Measurements from ENCODE around the gene FUZ. TPM values are rescaled to one million over a fixed set of nuclear protein-coding genes. Genes with fewer than 3 reads are reported as not detected.

The FUZ gene
- total RNA-seq, 1 donor from 2014 or later: 9.3 TPM

DNA sequence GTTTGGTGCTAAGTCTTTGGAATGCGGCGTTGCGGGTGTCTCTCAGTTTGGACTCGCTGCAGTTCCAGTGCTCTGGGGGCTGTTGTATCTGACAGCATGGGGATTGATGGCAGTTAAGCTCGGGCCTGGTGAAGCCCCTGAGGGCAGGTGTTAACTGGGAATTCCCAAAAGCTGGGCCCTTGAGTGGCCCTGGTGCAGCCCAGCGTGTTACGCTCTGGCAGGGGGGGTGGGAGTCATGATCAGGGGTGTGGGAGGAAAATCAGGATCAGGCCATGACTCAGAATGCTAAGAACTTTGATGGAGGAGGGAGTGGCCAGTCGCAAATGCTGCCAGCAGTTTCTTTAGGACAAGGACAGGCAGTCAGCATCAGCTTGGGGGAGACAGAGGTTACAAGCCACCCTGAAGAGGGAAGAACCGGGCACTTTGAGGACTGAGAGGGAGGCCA lies 26.7 kb downstream of the FUZ start:
- DNase-seq (ENCODE audit: low spot score) (no peak), ATAC-seq (no peak)

DNA sequence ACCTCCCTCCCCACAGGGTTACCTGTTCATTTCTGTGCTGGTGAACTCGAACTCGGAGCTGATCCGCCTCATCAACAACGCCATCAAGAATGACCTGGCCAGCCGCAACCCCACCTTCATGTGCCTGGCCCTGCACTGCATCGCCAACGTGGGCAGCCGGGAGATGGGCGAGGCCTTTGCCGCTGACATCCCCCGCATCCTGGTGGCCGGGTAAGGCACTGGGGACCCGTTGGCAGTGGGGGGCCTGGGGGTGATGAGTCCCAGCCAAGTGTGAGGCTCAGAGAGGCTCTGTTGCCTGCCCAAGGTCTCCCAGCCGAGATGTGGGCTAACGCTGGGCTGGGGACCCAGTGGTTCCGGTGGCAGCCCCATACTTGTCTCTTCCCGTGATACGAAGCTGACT lies 30.6 kb downstream of the FUZ start:
- no peak for ATAC-seq
- no peak for DNase-seq (ENCODE audit: low spot score)

DNA sequence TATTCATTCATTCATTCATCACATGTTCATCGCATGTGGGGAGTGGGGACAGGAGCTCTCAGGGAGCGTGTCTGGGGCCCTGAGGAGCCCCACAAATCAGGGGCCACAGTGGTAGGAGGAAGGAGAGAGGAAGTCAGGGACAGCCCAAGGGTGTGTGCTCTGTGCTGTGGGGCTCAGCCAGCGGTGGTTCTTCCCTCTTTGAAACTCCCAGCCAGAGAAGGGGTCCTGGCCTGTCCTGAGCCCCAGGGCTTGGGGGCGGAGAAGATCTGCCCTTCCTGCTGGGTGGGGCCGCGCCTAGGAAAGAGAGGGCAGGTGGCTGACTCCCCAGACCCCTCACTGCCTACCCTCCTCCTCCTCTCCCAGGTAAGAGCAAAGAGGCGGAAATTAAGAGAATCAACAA lies 31.7 kb downstream of the FUZ start:
- ATAC-seq: peak; percentile 29

DNA sequence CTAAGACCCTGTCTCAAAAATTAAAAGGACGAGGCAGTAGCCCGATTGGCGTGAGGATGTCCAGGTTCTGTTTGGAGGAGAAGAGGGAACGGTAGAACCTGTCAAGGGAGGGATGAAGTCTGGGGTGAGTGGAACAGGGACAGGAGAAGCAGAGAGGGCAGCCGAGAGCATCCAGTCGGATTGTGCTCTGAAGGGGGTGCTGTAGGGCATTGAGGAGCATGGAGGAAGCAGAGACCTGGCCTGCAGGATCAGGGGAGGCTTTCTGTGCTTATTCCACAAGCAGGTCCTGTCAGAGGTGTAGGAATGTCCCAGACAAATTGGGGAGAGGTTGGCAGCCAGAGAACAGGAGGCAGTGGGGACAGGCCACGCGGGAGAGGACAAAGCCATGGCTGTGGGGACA lies 32.2 kb downstream of the FUZ start:
- no peak for DNase-seq (ENCODE audit: low spot score)
- no peak for ATAC-seq

More for the DNA sequence above, 31.7 kb downstream of the FUZ start:
- DNase-seq (ENCODE audit: low spot score): no peak

DNA sequence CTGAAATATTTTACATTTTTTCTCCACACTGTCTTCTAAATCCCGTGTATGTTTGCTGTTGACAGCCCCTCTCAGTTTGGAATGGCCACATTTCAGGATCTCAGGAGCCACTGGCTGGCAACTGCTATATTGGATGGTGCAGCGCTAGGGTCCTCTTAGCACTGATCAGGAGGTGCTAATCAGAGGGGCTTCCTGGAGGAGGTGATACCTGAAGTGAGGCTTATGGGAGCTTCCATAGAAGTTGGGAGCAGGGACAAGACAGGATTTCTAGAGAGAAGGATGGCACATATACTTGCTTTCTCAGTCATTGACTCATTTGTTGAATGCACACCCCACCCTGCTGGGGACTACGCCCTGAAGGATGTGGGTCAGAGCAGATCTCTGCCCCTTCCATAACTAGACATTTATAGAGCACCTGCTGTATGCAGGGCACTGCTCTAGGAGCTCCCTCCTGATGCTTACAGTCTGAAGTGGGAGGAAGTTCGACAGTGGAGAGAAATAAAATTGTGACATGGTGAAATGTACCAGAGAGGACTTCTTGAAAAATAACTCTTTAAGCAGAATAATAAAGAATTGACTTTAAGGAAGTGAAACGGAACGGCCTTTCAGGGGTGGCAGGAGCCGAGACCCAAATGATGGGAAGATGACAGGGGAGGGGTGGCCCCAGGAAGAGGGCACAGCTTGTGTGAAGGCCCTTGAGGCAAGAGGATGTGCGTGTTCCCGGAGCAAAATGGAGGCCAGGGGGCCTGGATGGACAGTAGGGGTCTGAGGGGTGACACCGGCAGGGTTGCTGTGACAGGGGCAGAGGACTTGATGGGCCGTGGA lies 33.1 kb downstream of the FUZ start:
- ATAC-seq (peak; percentile 39), DNase-seq (ENCODE audit: low spot score) (no peak)

DNA sequence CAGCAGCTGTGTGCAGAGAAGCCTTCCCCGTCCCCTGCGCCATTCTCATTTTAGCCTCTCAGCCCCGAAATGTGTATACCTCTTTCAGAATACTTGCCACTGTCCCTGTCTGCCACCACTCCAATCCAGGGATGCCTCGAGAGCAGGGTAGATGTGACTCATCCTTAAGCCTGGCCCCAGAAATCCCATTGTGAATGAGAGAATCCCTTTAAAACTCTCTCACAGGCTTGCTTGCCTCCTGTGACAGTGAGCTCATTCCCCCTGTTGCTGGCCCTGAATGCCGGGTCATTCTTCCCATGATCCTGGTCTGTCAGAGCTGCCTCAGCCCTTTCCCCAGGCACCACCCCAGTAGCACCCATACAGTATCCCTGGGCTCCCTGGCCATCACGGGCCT lies 36.7 kb downstream of the FUZ start:
- ATAC-seq: no peak
- DNase-seq (ENCODE audit: low spot score): no peak

DNA sequence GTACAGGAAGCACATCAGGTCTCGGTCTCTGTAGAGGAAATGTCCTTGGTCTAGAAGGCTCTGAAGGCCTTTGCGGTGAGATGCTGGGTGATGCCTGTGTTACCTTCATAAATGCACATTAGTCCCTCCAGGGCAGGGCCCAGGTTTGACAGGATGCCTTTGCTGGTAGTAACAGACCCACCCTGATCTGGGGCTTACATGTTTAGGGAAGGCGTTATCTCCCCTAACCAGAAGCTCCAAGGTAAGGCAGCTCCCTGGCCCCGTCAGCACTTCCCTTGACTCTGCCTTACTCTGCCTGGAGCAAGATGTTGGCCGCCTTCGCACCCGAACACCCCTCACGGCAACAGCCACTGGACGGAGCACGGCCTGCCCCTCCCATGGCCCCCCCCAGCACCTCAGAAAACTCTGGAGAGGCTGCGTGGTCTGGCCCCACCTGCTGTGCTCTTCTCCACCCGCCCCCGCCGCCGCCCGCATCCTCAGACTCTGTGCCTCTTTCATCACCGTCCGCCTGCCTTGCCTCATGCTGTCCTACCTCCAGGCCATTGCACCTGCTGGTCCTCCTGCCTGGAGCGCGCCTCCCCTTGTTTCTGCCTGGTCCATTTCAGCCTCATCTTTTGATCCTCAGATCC lies 37.2 kb downstream of the FUZ start:
- no peak for ATAC-seq
- DNase-seq (ENCODE audit: low spot score): no peak

DNA sequence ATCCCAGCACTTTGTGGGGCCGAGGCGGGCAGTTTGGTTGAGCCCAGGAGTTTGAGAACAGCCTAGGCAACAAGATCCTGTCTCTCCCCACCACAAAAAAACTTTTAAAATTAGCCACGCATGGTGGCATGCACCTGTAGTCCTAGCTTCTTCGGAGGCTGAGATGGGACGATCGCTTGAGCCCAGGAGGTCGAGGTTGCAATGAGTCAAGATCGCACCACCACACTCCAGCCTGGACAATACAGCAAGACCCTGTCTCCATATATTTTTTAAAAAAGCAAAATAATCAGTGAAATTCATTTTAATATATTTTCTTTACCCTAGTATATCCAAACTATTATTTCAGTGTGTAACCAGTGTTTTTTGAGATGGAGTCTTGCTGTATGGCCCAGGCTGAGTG lies 38.1 kb downstream of the FUZ start:
- ATAC-seq: no peak

DNA sequence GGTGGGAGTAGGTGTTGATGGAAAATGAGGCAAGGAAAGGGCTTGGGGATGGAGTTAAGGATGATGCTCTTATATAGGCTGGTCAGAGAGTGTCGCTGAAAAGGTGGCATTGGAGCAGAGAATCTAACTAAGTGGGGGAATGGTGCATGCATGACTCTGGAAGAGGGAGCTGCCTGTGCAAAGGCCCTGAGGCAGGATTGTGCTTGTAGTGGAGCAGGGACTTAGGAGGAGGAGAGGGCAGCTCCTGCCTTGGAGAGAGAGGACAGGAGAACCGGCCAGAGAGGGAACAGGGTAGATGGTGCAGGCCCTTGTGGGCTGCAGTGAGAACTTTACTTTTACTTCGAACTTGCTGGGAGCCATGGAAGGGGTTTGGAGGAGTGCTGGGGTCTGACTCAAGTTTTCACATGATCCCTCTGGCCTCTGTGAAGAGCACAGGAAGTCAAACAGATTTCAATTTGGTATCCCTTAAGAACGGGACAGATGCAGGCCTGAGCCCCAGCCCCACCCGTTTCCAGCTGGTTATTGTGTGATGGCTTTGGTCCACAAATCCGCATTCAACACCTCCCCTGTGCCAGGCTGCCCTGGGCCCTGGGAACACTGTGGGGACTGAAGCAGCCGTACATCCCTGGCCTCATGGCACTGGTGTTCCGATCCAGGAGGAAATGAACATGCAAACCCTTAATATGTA lies 39.3 kb downstream of the FUZ start:
- DNase-seq (ENCODE audit: low spot score) (no peak), ATAC-seq (no peak)

More for the DNA sequence above, 38.1 kb downstream of the FUZ start:
- DNase-seq (ENCODE audit: low spot score): no peak

DNA sequence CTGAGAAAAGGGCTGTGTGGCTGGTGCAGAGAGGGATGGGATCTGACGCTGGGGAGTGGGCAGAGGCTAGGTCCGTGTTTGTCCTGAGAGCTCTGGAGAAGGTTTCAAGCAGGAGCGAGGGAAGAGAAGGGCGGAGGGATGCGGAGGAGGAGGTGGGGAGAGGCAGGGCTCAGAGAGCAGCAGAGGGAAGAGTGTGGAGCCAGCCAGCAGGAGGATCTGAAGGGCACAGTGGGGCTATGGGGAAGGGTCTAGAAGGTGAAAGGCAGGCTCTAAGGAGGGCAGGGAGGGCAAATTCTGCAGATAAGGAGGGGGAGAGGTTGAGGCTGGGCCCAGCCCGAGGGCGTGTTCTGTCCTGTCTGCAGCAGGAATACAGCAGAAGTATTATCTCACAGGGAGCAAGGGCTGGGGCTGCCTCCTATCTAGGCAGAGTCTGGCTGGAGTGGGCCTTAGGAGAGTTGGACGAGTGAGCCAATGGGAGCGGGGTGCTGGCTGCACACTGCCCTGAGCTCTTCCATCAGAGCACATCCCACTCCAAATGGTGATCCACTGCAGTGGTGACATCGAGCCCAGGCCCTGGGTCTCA lies 40.2 kb downstream of the FUZ start:
- DNase-seq (ENCODE audit: low spot score): no peak
- ATAC-seq: no peak

DNA sequence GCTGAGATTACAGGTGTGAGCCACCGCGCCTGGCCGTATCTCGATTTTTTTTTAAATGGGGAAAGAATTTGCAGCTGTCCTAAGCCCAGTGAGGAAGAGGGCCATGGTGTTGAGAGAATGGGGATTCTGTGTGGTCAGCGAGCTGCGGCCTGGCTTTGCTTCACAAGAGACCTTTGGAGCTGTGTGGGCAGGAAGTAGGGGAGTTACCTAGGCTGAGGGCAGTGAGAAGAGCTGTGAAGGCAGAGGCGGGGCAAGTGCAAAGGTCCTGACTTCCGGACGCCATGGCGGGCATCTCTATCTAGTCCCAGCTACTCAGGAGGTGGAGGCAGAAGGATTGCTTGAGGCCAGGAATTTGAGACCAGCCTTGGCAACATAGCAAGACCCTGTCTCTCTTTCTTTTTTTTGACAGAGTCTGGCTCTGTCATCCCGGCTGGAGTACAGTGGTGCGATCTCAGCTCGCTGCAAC lies 41.4 kb downstream of the FUZ start:
- ATAC-seq (peak; percentile 75), DNase-seq (ENCODE audit: low spot score) (peak; percentile 72)

DNA sequence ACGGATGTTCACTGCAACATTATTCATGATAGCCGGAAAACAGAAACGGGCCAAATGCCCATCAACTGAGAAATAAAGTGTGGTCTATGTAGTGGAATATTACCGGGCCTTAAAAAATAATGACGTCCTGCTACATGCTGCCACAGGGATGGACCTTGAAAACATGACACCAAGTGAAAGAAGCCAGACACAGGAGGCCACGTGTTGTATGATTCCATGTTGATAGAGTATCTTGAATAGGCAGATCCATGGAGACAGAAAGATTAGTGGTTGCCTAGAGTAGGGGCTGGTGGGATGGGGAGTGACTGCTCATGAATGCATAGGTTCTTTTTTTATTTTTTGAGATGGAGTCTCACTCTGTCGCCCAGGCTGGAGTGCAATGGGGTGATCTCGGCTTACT lies 42.6 kb downstream of the FUZ start:
- ATAC-seq (no peak), DNase-seq (ENCODE audit: low spot score) (no peak)

DNA sequence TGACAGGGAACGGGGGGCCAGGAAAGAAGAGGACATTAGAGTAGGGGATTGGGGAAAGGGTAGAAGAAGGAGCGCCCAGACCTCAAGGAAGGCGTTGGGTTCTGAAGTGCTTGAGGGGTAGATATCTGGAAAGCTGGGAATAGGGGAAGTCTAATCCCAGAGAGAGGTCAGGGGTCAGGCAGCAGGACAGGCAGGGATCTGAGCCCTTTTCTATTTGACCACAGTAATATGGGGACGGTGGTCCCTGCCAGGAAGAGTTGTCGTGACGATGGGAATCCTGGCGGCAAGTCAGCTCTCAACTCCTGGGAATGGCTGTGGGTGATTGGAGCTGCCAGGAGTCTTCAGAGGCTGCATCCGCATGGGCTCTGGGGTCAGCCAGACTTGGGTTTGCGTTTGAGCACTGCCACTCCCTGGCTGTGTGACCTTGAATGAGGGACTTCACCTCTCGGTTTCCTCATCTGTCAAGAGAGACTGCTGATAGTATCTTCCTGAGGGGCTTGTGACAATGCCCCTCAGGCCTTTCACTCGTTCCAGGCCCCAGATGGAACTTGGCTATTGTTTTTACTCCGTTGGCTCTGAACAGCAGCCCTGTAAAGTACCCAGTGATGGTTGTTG lies 45.0 kb downstream of the FUZ start:
- ATAC-seq (no peak), DNase-seq (ENCODE audit: low spot score) (no peak)

DNA sequence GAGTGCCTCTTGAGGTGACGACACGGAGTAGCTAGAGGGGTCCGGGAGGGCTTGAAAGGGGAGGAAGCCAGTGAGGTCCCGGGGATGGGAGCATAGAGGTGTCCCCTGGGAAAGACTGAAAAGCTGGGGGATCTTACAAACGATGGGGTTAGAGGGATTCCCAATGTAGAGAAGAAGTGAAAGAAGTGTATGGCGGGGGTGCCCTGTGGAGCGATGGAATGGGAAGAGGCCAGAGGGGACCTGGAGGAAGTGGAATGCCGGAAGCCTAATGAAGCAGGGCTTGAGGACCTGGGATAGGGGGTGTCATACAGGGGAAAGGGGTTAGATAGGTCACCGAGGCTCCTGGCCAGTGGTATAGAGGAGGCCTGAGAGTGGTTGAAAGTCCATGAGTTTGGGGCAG lies 45.7 kb downstream of the FUZ start:
- DNase-seq (ENCODE audit: low spot score) (no peak), ATAC-seq (no peak)

DNA sequence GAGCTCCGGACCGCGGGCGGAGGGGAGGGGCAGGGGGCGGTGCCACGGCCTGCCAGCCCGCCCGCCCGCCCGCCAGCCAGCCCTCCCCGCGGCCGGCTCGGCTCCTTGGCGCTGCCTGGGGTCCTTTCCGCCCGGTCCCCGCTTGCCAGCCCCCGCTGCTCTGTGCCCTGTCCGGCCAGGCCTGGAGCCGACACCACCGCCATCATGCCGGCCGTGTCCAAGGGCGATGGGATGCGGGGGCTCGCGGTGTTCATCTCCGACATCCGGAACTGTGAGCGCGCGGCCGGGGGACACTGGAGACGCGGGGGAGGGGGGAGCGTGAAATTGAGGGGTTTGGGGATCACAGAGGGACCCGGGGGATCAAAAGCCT lies 46.2 kb downstream of the FUZ start, which contains the start of gene AP2A1:
Gene AP2A1, plus strand, starts transcription at position 72 of the 370 bp plus-strand sequence. Its CDS starts 133 bp downstream, at position 205.
- ATAC-seq (no peak), DNase-seq (ENCODE audit: low spot score) (no peak)

DNA sequence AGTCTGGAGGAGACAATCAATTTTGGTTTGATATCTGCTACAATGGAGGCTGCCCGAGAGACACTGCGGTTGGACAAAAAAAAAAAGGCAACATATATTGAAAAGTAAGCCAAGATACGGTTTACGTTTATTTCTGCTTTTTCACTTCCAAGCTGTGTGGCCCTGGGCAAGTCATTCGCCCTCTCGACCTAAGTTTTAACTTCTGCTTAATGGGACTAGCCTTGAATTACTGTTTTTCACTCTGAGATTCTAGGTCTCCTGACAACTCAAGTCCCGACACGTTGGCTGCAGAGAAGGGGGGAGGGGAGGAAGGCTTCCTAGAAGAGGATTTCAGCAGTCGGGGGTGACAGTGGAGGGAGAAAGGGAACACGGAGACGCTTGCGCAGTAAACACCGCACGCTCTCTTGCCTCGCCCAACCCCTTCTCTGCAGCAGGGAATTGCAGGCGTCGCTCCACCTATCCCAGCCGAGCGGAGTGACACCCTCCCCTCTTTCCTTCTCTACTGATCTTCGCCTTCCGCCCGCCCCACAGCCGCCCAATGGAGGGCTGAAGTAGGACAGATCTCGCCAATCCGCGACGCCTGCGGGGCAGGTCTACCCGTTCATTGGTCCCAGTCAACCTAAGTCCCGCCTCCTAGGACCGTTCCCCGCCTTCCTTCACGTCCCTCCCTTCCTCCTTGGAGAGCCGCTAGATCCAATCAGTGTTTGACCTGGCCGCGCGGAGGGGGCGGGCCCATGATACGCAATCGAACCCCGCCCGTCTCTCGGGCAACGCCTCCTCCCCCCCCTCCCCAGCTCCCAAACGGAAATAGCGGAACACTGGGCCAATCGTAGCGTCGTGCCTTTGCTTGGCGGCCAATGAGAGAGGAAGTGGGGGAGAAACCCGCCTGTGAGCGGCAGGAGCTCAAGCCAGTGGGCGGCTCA lies 46.8 kb downstream of the FUZ start:
- ATAC-seq (peak; percentile 82), DNase-seq (ENCODE audit: low spot score) (peak; percentile 100)

DNA sequence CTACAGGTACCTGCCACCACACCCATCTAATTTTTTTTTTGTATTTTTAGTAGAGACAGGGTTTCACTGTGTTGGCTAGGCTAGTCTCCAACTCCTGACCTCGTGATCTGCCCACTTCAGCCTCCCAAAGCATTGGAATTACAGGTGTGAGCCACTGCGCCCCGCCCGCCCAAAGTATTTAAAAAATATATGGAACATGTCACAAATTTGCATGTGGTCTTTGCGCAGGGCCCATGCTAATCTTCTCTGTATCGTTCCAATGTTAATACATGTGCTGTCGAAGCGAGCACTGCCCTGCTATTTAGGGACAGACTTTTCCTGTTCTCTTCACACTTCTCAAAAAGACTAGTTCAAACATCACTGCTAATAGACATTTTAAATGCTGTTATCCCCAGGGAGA lies 48.8 kb downstream of the FUZ start:
- no peak for DNase-seq (ENCODE audit: low spot score)
- ATAC-seq: no peak

DNA sequence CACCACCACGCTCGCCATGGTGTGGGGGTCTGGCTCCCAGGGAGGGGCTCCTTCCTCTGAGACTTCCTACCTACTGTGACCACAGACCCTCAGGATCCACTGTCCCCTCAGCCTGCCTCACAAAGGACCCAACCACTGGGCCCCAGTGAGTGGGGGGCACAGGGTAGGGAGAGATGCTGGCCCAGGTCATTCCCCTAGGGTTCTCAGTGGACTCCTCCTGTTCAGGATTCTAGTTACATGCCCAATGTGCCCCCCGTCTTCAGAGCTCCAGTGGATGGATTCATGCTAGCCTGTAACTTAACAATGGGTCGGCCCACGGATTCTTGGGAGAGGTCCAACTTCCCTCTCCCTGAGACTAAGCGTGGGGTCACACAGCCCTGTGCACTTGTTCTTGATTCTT lies 49.9 kb downstream of the FUZ start, which contains the start of gene TSKS:
Gene TSKS, minus strand, starts transcription at position 77 of the 400 bp plus-strand sequence. Its CDS starts 59 bp downstream, at position 18.
- no peak for ATAC-seq
- DNase-seq (ENCODE audit: low spot score): no peak

DNA sequence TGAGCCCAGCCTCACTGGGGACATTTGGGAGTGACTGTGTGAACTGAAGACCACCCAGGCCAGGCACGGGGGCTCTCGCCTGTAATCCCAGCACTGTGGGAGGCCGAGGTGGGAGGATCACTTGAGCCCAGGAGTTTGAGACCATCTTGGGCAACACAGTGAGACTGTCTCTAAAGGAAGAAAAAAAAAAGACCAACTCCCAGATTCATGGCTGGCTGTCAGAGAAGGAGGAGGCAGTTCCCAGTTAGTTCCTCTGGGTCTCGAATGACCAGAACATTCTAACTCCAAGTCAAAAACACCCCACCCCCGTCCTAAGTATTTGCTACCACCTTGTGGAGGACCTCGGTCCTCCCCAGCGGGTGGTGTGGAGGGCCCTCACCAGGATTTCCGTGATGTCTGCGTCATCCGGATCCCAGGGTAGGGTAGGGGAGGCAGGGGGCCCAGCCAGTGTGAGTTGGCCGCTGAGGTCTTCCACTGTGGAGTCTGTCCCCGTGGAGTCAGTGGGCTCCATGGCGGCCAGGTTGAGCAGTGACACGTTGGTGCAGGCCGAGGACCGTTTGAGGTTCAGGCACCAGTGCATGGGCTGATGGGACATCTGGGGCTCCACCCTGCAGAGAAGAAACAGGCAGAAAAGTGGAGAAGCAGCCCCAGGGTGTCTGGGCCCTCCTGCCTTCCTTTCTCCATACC lies 51.3 kb downstream of the FUZ start:
- no peak for DNase-seq (ENCODE audit: low spot score)
- no peak for ATAC-seq

All from left lobe of liver (tissue), 2 donors.